HL-60 (cell line): Measurements from ENCODE around the gene FOXP2.

Experiments
- DNase-seq, 2 experiments: peaks; one replicate each; pipeline ENCODE4 v3.0.0-alpha.2; 2010 to 2020; ENCODE audit warnings: low read depth in 1 of 2, low spot score in 1 of 2
- H3K27ac ChIP-seq: fragments of 250-450 bp; sonication (Bioruptor Pico); replicated peaks from 2 replicates; pipeline ENCODE4 v1.5.1; 2020; ENCODE audit warnings: mild to moderate bottlenecking, moderate library complexity
- H3K27me3 ChIP-seq: fragments of 250-450 bp; sonication (Bioruptor Pico); 2 replicates; pipeline ENCODE4 v1.5.1; 2021; ENCODE audit warnings: mild to moderate bottlenecking, moderate library complexity; ENCODE audit not compliant: insufficient read depth, poor library complexity, severe bottlenecking
- H3K4me3 ChIP-seq: replicated peaks from 2 replicates; pipeline ENCODE4 v1.5.1; 2011; ENCODE audit warnings: mild to moderate bottlenecking, control low read depth, low read length; ENCODE audit not compliant: insufficient read depth
- GABPA ChIP-seq: IDR thresholded peaks from 2 replicates; pipeline ENCODE4 v1.6.1; 2012; ENCODE audit warnings: low read depth
- POLR2AphosphoS5 ChIP-seq: IDR thresholded peaks from 2 replicates; pipeline ENCODE4 v1.6.1; 2012; ENCODE audit warnings: low read depth
- SPI1 ChIP-seq: IDR thresholded peaks from 2 replicates; pipeline ENCODE4 v1.6.1; 2012; ENCODE audit warnings: low read depth, mild to moderate bottlenecking, borderline replicate concordance
- TF ChIP-seq, protein P1 (sequence below): IDR thresholded peaks from one replicate; pipeline ENCODE4 v1.5.1; 2011; ENCODE audit warnings: low read length, control low read depth, inconsistent platforms; ENCODE audit not compliant: insufficient read depth
- TF ChIP-seq, protein P2 (sequence below): IDR thresholded peaks from 2 replicates; pipeline ENCODE4 v1.6.1; 2012; ENCODE audit warnings: low read depth; ENCODE audit not compliant: insufficient replicate concordance

Gene FOXP2

GRCh38 chr7:114715907-114716306, 301.3 kb downstream of the FOXP2 start:
- Histone ChIP-seq H3K27ac (no peak overlapping the region), H3K27me3 (no peaks in the 10 kb centered on the region), H3K4me3 (no peak overlapping the region)
- TF ChIP-seq GABPA: no peak
- TF ChIP-seq SPI1: no peak
- TF ChIP-seq, protein P1, sequence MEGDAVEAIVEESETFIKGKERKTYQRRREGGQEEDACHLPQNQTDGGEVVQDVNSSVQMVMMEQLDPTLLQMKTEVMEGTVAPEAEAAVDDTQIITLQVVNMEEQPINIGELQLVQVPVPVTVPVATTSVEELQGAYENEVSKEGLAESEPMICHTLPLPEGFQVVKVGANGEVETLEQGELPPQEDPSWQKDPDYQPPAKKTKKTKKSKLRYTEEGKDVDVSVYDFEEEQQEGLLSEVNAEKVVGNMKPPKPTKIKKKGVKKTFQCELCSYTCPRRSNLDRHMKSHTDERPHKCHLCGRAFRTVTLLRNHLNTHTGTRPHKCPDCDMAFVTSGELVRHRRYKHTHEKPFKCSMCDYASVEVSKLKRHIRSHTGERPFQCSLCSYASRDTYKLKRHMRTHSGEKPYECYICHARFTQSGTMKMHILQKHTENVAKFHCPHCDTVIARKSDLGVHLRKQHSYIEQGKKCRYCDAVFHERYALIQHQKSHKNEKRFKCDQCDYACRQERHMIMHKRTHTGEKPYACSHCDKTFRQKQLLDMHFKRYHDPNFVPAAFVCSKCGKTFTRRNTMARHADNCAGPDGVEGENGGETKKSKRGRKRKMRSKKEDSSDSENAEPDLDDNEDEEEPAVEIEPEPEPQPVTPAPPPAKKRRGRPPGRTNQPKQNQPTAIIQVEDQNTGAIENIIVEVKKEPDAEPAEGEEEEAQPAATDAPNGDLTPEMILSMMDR: no peak
- TF ChIP-seq, protein P2, sequence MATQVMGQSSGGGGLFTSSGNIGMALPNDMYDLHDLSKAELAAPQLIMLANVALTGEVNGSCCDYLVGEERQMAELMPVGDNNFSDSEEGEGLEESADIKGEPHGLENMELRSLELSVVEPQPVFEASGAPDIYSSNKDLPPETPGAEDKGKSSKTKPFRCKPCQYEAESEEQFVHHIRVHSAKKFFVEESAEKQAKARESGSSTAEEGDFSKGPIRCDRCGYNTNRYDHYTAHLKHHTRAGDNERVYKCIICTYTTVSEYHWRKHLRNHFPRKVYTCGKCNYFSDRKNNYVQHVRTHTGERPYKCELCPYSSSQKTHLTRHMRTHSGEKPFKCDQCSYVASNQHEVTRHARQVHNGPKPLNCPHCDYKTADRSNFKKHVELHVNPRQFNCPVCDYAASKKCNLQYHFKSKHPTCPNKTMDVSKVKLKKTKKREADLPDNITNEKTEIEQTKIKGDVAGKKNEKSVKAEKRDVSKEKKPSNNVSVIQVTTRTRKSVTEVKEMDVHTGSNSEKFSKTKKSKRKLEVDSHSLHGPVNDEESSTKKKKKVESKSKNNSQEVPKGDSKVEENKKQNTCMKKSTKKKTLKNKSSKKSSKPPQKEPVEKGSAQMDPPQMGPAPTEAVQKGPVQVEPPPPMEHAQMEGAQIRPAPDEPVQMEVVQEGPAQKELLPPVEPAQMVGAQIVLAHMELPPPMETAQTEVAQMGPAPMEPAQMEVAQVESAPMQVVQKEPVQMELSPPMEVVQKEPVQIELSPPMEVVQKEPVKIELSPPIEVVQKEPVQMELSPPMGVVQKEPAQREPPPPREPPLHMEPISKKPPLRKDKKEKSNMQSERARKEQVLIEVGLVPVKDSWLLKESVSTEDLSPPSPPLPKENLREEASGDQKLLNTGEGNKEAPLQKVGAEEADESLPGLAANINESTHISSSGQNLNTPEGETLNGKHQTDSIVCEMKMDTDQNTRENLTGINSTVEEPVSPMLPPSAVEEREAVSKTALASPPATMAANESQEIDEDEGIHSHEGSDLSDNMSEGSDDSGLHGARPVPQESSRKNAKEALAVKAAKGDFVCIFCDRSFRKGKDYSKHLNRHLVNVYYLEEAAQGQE: no peak
- TF ChIP-seq POLR2AphosphoS5: no peak
- DNase-seq: no peak

GRCh38 chr7:114718861-114719260, 304.2 kb downstream of the FOXP2 start:
- H3K27me3 ChIP-seq: no peaks in the 10 kb centered on the region
- no peak overlapping the region for H3K27ac ChIP-seq
- H3K4me3 ChIP-seq: no peak overlapping the region
- no peak for DNase-seq
- TF ChIP-seq GABPA (no peak), POLR2AphosphoS5 (no peak), SPI1 (no peak)
- TF ChIP-seq, protein P1: no peak
- TF ChIP-seq, protein P2: no peak

- DNase-seq: no peak
- Histone ChIP-seq H3K27me3 (no peaks in the 10 kb centered on the region), H3K27ac (no peak overlapping the region), H3K4me3 (no peak overlapping the region)
- TF ChIP-seq, protein P1: no peak
- TF ChIP-seq POLR2AphosphoS5: no peak
- TF ChIP-seq SPI1: no peak
- TF ChIP-seq, protein P2: no peak
- TF ChIP-seq GABPA: no peak
Measured at GRCh38 chr7:114720725-114721124, 306.1 kb downstream of the FOXP2 start.
